Naive thymus-derived CD8-positive, alpha-beta T cell (primary cell): Measurements from ENCODE around the gene PEX6. TPM values are rescaled to one million over a fixed set of nuclear protein-coding genes. Genes with fewer than 3 reads are reported as not detected.

ENCODE experiments used
- ATAC-seq, 2 donors: fragments of 150-1000 bp; cut with Tn5 transposase in 1 of 2; sonication (Bioruptor Pico), chemical (Tn5 transposase) in 1 of 2; 1 replicate in 1 of 2; 2 replicates in 1 of 2; pipeline ENCODE4 v1.10.0; 2021; ENCODE audit warnings: mild to moderate bottlenecking in 2 of 2, moderate library complexity in 2 of 2
- POLR2A ChIA-PET: fragments of 350-600 bp; sonication (Branson Sonifier 250); formaldehyde crosslinking; loops from one replicate; lab custom pipeline; 2021; ENCODE audit warnings: antibody characterized with exemption; lab: Charles Lee
- DNase-seq, 10 donors: peaks; one replicate each; pipeline versions ENCODE4 v3.0.0 to v3.0.0-alpha.2; 2020 to 2022
- H3K27ac Mint-ChIP-seq, 10 donors: one replicate each; pipeline ENCODE4 v1.8.0; 2020 to 2022; ENCODE audit warnings: mild to moderate bottlenecking in 10 of 10, mixed read lengths in 10 of 10, moderate library complexity in 4 of 10, inconsistent platforms in 1 of 10
- H3K27me3 Mint-ChIP-seq, 5 donors: one replicate each; pipeline ENCODE4 v1.8.0; 2021 to 2022; ENCODE audit warnings: mixed read lengths in 5 of 5
- H3K36me3 Mint-ChIP-seq, 3 donors: one replicate each; pipeline ENCODE4 v1.8.0; 2020 to 2022; ENCODE audit warnings: mixed read lengths in 3 of 3, mild to moderate bottlenecking in 2 of 3, inconsistent platforms in 1 of 3
- H3K4me1 Mint-ChIP-seq, 4 donors: one replicate each; pipeline ENCODE4 v1.8.0; 2021 to 2022; ENCODE audit warnings: mixed read lengths in 4 of 4
- H3K4me3 Mint-ChIP-seq, 10 donors: one replicate each; pipeline ENCODE4 v1.8.0; 2020 to 2022; ENCODE audit warnings: mild to moderate bottlenecking in 10 of 10, mixed read lengths in 10 of 10, moderate library complexity in 6 of 10, inconsistent platforms in 1 of 10
- H3K9me3 Mint-ChIP-seq, 9 donors: one replicate each; pipeline ENCODE4 v1.8.0; 2020 to 2022; ENCODE audit warnings: mixed read lengths in 9 of 9, mild to moderate bottlenecking in 3 of 9, inconsistent platforms in 1 of 9, moderate library complexity in 1 of 9
- polyA plus RNA-seq, 3 donors: library from polyadenylated mRNA; unstranded; fragments of 300-500 nt; fragmentation: Illumina TruSeq; gene quantifications; one replicate each; pipeline ENCODE4 v1.2.3, GENCODE V29; 2021
- total RNA-seq, 8 experiments: library from RNA in 2 of 8; stranded (reverse) in 2 of 8; gene quantifications; one replicate each; pipeline ENCODE4 v1.2.3 and lab custom pipeline; 2021 to 2026

PEX6 gene
- total RNA-seq, result 10 to 100 TPM; 34.5 to 38.3 TPM
- polyA plus RNA-seq, result 10 to 100 TPM; 17.6 to 30.8 (median 23.6) TPM
- 33.9 to 73.3 (median 52.3) reads per million in 6 experiments for total RNA-seq (lab: John Stamatoyannopoulos, UW)

- peak; percentile 83 to 99 (median 93) for DNase-seq
- Mint-ChIP-seq H3K27me3 (no peaks in the 10 kb centered on the region), H3K4me1 (peaks cover 16 to 59% (median 48%) of the 10 kb centered on the region in 4 donors), H3K9me3 (no peaks in the 10 kb centered on the region), H3K27ac (peak within 1 kb of the TSS; percentile 96 to 100 (median 98)), H3K36me3 (peaks cover 0 to 7% (median under 1%) of the 10 kb centered on the region in 3 donors), H3K4me3 (peak within 1 kb of the TSS; percentile 85 to 97 (median 94))
- POLR2A ChIA-PET, result interaction anchor here (0.7 to 4.2 kb wide), 33 partner anchors 9 to 538 kb away, joined by 3 to 144 read pairs (median 5); partner anchors contain the start of genes BICRAL, CNPY3, CUL7 and GNMT
- peak; percentile 91 to 93 for ATAC-seq
Measured at GRCh38 chr6:42978839-42979522, at the start of gene PEX6. PEX6 (minus strand) TSS chr6:42979181; CDS start chr6:42979150, 31 bp downstream.

- peaks cover 14 to 26% (median 24%) of the 10 kb centered on the region in 4 donors for H3K4me1 Mint-ChIP-seq
- peaks cover 0 to 76% (median 4%) of the 10 kb centered on the region in 3 donors for H3K36me3 Mint-ChIP-seq
- POLR2A ChIA-PET, result interaction anchor here (1.3 kb wide), 1 partner anchor 97 kb away, joined by 3 read pairs; the partner anchor contains the start of gene CNPY3
- ATAC-seq, result no peak
- H3K4me3 Mint-ChIP-seq, result no peak overlapping the region
- peak overlapping the region in 1 of 10 donors; percentile 56 for H3K27ac Mint-ChIP-seq
- no peaks in the 10 kb centered on the region for H3K9me3 Mint-ChIP-seq
- DNase-seq, result peak in 1 of 10 donors; percentile 7
- H3K27me3 Mint-ChIP-seq, result no peaks in the 10 kb centered on the region
Measured at GRCh38 chr6:43026365-43026764, 47.4 kb upstream of the PEX6 start.

GRCh38 chr6:43024436-43024835 lies 45.5 kb upstream of the PEX6 start:
- H3K4me1 Mint-ChIP-seq, result peaks cover 16 to 35% (median 32%) of the 10 kb centered on the region in 4 donors
- peak overlapping the region in 8 of 10 donors; percentile 1 to 65 (median 44) for H3K4me3 Mint-ChIP-seq
- no peaks in the 10 kb centered on the region for H3K27me3 Mint-ChIP-seq
- no peaks in the 10 kb centered on the region for H3K9me3 Mint-ChIP-seq
- DNase-seq, result no peak
- peak overlapping the region in 9 of 10 donors; percentile 2 to 88 (median 59) for H3K27ac Mint-ChIP-seq
- POLR2A ChIA-PET, result interaction anchor here (1.0 to 2.8 kb wide), 4 partner anchors 10 to 95 kb away, joined by 3 to 17 read pairs (median 4); partner anchors contain the start of genes CNPY3, KLHDC3 and MEA1
- H3K36me3 Mint-ChIP-seq, result peaks cover 0 to 64% (median 0%) of the 10 kb centered on the region in 3 donors
- no peak for ATAC-seq

GRCh38 chr6:43021270-43022047 lies 42.5 kb upstream of the PEX6 start, which contains the start of gene RRP36:
RRP36 (plus strand) TSS chr6:43021623; CDS start chr6:43021655, 32 bp downstream.
- Mint-ChIP-seq H3K9me3 (no peaks in the 10 kb centered on the region), H3K4me1 (peaks cover 34 to 50% (median 48%) of the 10 kb centered on the region in 4 donors), H3K4me3 (peak within 1 kb of the TSS; percentile 95 to 99 (median 98)), H3K27me3 (no peaks in the 10 kb centered on the region), H3K36me3 (peaks cover 0 to 61% (median 4%) of the 10 kb centered on the region in 3 donors), H3K27ac (peak within 1 kb of the TSS; percentile 68 to 97 (median 93))
- ATAC-seq (peak; percentile 83 to 88), DNase-seq (peak; percentile 39 to 76 (median 58))
- POLR2A ChIA-PET, result interaction anchor here (0.6 to 3.7 kb wide), 14 partner anchors 11 to 495 kb away, joined by 3 to 38 read pairs (median 4); partner anchors contain the start of genes CNPY3, CUL7, CUL9 and KLC4

- H3K27ac Mint-ChIP-seq, result peak overlapping the region in 9 of 10 donors; percentile 68 to 93 (median 89)
- POLR2A ChIA-PET, result interaction anchor here (0.6 to 3.7 kb wide), 12 partner anchors 10 to 495 kb away, joined by 3 to 38 read pairs (median 6); partner anchors contain the start of genes CNPY3, CUL7, CUL9 and KLC4
- peaks cover 0 to 57% (median 4%) of the 10 kb centered on the region in 3 donors for H3K36me3 Mint-ChIP-seq
- H3K27me3 Mint-ChIP-seq, result no peaks in the 10 kb centered on the region
- H3K9me3 Mint-ChIP-seq, result no peaks in the 10 kb centered on the region
- peak in 1 of 10 donors; percentile 57 for DNase-seq
- peak overlapping the region; percentile 78 to 99 (median 89) for H3K4me3 Mint-ChIP-seq
- peaks cover 36 to 54% (median 52%) of the 10 kb centered on the region in 4 donors for H3K4me1 Mint-ChIP-seq
- ATAC-seq, result no peak
Measured at GRCh38 chr6:43020847-43021246, 41.9 kb upstream of the PEX6 start.

GRCh38 chr6:43020052-43020705 lies 41.2 kb upstream of the PEX6 start:
- POLR2A ChIA-PET, result interaction anchor here (0.6 to 3.7 kb wide), 12 partner anchors 9 to 496 kb away, joined by 3 to 38 read pairs (median 6); partner anchors contain the start of genes CNPY3, CUL7, KLC4 and MRPL2
- H3K4me1 Mint-ChIP-seq, result peaks cover 37 to 60% (median 54%) of the 10 kb centered on the region in 4 donors
- H3K27ac Mint-ChIP-seq, result peak overlapping the region; percentile 44 to 93 (median 76)
- H3K9me3 Mint-ChIP-seq, result no peaks in the 10 kb centered on the region
- DNase-seq, result peak in 1 of 10 donors; percentile 15
- peak overlapping the region; percentile 4 to 97 (median 72) for H3K4me3 Mint-ChIP-seq
- ATAC-seq, result no peak
- no peaks in the 10 kb centered on the region for H3K27me3 Mint-ChIP-seq
- H3K36me3 Mint-ChIP-seq, result peaks cover 0 to 52% (median 4%) of the 10 kb centered on the region in 3 donors

- peak overlapping the region in 5 of 10 donors; percentile 15 to 78 (median 71) for H3K4me3 Mint-ChIP-seq
- no peaks in the 10 kb centered on the region for H3K27me3 Mint-ChIP-seq
- no peak for ATAC-seq
- POLR2A ChIA-PET, result interaction anchor here (0.6 to 3.7 kb wide), 5 partner anchors 35 to 109 kb away, joined by 3 to 29 read pairs (median 12); partner anchors contain the start of genes CNPY3, CUL7, KLC4 and MRPL2
- DNase-seq, result no peak
- peak overlapping the region in 6 of 10 donors; percentile 17 to 74 (median 46) for H3K27ac Mint-ChIP-seq
- H3K4me1 Mint-ChIP-seq, result peaks cover 38 to 61% (median 57%) of the 10 kb centered on the region in 4 donors
- peaks cover 0 to 42% (median 4%) of the 10 kb centered on the region in 3 donors for H3K36me3 Mint-ChIP-seq
- H3K9me3 Mint-ChIP-seq, result no peaks in the 10 kb centered on the region
Measured at GRCh38 chr6:43019152-43019551, 40.2 kb upstream of the PEX6 start.

- Mint-ChIP-seq H3K4me3 (peak overlapping the region in 1 of 10 donors; percentile 13), H3K27ac (peak overlapping the region in 4 of 10 donors; percentile 36 to 87 (median 60)), H3K36me3 (peaks cover 0 to 42% (median 4%) of the 10 kb centered on the region in 3 donors), H3K4me1 (peaks cover 52 to 72% (median 68%) of the 10 kb centered on the region in 4 donors), H3K27me3 (no peaks in the 10 kb centered on the region), H3K9me3 (no peaks in the 10 kb centered on the region)
- DNase-seq (no peak), ATAC-seq (no peak)
- POLR2A ChIA-PET, result interaction anchor here (0.5 to 7.8 kb wide), 5 partner anchors 37 to 352 kb away, joined by 3 to 109 read pairs (median 29); partner anchors contain the start of genes CNPY3, CUL7, KLC4 and MRPL2
Measured at GRCh38 chr6:43016943-43017334, 38.0 kb upstream of the PEX6 start.

GRCh38 chr6:43016176-43016942 lies 37.4 kb upstream of the PEX6 start:
- POLR2A ChIA-PET, result interaction anchor here (0.5 to 7.8 kb wide), 8 partner anchors 32 to 353 kb away, joined by 3 to 109 read pairs (median 35); partner anchors contain the start of genes CNPY3, CUL7, KLC4 and MRPL2
- Mint-ChIP-seq H3K27me3 (no peaks in the 10 kb centered on the region), H3K4me1 (peaks cover 54 to 74% (median 70%) of the 10 kb centered on the region in 4 donors), H3K36me3 (peaks cover 0 to 45% (median 4%) of the 10 kb centered on the region in 3 donors), H3K9me3 (no peaks in the 10 kb centered on the region), H3K27ac (peak overlapping the region in 8 of 10 donors; percentile 8 to 87 (median 45)), H3K4me3 (peak overlapping the region; percentile 16 to 84 (median 54))
- DNase-seq (no peak), ATAC-seq (no peak)

GRCh38 chr6:43014434-43014909 lies 35.5 kb upstream of the PEX6 start:
- Mint-ChIP-seq H3K36me3 (peaks cover 0 to 57% (median 4%) of the 10 kb centered on the region in 3 donors), H3K9me3 (no peaks in the 10 kb centered on the region), H3K4me1 (peaks cover 54 to 79% (median 68%) of the 10 kb centered on the region in 4 donors), H3K27ac (peak overlapping the region; percentile 57 to 98 (median 94)), H3K4me3 (peak overlapping the region; percentile 89 to 97 (median 94)), H3K27me3 (no peaks in the 10 kb centered on the region)
- ATAC-seq, result no peak
- no peak for DNase-seq
- POLR2A ChIA-PET, result interaction anchor here (0.6 to 7.8 kb wide), 26 partner anchors 8 to 1228 kb away, joined by 3 to 109 read pairs (median 4); partner anchors contain the start of genes ABCC10, CNPY3, CUL7 and KLC4
